Stimulated activated CD4-positive, alpha-beta T cell treated with anti-CD3 and anti-CD28 coated beads, TNF-alpha, amount 100 ng/mL, for 1 hour (primary cell): ENCODE measurements around the gene RGL2.
"Not testable (repeated sequence)": the region's sequence is repeated elsewhere in the genome, so short reads cannot be mapped to it uniquely, and the experiment has no call there.

Experiments
- DNase-seq, 3 donors: peaks; one replicate each; pipeline ENCODE4 v3.0.0-alpha.2; 2020; ENCODE audit warnings: low read depth in 3 of 3, low spot score in 1 of 3

The RGL2 gene, protein sequence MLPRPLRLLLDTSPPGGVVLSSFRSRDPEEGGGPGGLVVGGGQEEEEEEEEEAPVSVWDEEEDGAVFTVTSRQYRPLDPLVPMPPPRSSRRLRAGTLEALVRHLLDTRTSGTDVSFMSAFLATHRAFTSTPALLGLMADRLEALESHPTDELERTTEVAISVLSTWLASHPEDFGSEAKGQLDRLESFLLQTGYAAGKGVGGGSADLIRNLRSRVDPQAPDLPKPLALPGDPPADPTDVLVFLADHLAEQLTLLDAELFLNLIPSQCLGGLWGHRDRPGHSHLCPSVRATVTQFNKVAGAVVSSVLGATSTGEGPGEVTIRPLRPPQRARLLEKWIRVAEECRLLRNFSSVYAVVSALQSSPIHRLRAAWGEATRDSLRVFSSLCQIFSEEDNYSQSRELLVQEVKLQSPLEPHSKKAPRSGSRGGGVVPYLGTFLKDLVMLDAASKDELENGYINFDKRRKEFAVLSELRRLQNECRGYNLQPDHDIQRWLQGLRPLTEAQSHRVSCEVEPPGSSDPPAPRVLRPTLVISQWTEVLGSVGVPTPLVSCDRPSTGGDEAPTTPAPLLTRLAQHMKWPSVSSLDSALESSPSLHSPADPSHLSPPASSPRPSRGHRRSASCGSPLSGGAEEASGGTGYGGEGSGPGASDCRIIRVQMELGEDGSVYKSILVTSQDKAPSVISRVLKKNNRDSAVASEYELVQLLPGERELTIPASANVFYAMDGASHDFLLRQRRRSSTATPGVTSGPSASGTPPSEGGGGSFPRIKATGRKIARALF

DNA sequence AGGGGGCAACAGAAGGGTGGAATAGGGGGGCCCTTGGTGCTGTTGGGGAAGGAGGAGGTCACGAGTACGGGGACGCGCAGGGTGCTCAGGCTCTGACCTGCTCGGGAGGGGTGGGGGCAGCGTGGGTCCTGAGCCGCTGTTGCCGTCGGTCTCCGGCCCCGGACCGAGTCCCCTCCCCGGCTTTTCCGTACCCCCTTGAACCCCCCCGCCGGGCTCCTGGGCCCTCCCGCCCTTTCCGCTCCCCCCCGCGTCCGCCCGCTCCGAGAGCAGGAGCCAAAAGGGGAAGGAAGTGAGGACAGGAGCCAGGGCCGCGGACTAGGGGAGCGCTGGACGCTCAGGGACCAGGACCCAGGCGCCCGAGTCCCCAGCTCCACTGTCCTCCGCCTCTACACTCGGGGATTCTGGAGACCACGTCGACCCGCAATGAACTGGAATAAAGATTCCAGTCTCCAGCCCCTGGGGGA, at the start of gene RGL2:
Gene RGL2 (minus strand): TSS at position 170 of the 464 bp plus-strand sequence. CDS start 332 bp downstream, outside the sequence.
- DNase-seq: peak in 1 of 3 donors; percentile 49

DNA sequence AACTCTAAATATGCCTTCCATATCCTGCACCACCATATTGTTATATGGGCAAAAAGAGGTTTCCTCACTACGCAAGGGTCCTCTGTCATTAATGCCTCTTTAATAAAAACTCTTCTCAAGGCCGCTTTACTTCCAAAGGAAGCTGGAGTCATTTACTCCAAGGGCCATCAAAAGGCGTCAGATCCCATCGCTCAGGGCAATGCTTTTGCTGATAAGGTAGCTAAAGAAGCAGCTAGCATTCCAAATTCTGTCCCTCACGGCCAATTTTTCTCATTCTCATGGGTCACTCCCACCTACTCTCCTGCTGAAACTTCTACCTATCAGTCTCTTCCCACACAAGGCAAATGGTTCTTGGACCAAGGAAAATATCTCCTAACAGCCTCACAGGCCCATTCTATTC, 49.1 kb upstream of the RGL2 start:
- no peak for DNase-seq

DNA sequence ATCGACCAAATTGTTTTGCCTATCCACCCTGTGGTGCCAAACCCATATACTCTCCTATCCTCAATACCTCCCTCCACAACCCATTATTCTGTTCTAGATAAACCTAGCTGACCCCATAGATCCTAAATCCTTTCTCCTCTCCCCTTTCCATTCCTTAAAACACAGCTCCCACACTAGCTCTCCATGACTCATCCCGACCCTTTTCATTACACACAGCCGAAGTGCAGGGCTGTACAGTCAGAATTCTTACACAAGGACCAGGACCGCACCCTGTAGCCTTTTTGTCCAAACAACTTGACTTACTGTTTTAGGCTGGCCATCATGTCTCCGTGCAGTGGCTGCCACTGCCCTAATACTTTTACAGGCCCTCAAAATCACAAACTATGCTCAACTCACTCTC, 48.2 kb upstream of the RGL2 start:
- DNase-seq: not testable (repeated sequence)

DNA sequence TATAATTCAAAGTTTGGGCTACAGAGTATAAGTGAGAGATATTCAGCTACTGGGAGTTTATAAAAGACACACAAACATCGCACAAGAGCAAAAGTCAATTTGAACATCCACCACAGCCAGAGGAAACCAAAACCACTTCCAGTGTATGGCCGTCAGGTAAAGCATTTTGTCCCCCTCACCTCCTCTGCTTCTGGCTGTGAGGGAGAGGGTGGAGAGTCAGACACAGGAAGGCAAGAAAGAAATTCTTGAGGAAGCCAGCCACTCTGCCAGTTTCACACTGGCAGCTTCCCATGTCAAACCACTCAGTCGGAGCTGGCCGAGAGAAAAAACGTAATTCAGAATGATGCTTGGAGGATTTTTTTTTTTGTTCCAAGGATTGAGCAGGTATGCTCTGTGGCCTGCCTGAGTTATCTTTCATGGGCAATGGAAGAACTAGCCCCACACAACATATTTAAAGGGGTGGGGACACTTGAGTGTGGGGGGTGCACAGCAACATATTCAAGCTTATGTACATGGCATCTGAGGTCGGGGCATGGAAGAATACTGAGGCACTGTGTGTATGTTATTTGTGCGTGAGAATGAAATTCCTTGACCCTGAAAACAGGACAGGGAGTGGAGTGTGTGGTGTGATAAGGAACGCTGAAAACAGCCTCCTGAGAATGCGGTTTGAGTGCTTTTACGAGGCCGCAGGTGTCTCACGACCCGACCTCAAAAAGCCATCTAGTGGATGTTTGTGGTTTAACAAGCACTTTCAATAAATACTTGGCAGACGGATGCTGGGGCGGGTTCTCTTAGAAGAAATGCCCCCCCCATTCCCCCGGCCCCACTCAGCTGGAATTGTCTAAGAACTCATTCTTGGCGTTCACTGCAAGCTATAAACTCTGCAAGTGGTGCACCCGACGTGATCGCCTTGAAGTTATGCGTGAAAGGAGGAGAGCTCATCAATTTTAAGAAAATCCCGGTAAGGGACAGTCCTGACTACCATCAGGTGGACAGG, 46.3 kb upstream of the RGL2 start:
- DNase-seq: peak; percentile 29 to 42 (median 34)

DNA sequence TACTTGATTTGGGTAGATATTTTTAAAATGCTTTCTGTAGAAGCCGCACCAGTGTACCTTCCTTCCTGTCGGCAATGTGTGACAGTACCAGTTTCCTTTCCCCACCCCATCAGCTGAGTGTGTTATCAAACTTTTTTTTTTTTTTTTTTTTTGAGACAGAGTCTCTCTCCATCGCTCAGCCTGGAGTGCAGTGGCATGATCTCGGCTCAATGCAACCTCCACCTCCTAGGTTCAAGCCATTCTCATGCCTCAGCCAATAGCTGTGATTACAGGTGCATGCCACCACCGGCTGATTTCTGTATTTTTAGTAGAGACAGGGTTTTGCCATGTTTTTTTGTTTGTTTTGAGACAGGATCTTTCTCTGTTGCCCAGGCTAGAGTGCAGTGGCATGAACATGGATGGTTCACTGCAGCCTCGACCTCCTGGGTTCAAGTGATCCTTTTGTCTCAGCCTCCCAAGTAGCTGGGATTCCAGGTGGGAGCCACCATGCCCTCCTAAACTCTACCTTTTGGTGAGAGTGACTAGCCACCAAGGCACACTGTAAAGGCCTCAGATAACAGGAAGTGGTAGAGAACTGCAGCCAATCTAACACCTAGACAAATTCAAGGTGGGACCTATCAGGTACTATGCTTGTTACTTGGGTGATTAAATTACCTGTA, 45.3 kb upstream of the RGL2 start:
- peak in 2 of 3 donors; percentile 35 to 36 for DNase-seq

DNA sequence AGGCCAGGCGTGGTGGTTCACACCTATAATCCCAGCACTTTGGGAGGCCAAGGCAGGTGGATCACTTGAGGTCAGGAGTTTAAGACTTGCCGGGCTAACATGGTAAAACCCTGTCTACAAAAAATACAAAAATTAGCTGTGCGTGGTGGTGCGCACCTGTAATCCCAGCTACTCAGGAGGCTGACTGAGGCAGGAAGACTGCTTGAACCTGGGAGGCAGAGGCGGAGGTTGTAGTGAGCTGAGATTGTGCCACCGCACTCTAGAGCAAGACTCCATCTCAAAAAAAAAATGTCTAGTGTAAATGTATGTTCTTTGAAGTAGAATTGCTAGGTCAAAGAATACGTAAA, 44.8 kb upstream of the RGL2 start:
- DNase-seq: not testable (repeated sequence)

DNA sequence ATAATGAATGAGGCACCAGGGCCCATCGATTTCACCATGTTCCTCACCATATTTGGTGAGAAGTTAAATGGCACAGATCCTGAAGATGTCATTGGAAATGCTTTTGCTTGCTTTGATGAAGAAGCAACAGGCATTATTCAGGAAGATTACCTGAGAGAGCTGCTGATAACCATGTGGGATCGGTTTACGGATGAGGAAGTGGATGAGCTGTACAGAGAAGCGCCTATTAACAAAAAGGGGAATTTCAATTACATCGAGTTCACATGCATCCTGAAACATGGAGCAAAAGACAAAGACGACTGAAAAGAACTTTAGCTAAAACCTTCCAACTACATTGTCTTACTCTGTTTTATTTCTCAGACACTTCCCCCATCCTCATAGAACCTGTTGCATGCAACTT, 40.5 kb upstream of the RGL2 start:
- no peak for DNase-seq

DNA sequence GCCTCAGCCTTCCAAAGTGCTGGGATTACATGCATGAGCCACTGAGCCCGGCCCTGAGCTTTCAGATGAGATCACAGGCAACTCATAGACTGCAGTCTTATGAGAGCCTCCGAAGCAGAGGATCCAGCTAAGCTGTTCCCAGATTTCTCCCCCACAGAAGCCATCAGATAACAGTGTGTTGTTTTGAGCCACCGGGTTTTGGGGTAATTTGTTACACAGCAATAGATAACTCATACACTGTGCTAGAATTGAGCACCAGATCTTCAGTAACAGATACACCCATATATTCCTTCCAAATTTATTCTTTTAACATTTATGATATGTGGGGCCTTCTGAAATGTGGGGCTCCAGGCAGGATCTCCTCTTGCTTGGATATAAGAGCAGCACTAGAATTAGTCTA, 37.8 kb upstream of the RGL2 start:
- DNase-seq: no peak

DNA sequence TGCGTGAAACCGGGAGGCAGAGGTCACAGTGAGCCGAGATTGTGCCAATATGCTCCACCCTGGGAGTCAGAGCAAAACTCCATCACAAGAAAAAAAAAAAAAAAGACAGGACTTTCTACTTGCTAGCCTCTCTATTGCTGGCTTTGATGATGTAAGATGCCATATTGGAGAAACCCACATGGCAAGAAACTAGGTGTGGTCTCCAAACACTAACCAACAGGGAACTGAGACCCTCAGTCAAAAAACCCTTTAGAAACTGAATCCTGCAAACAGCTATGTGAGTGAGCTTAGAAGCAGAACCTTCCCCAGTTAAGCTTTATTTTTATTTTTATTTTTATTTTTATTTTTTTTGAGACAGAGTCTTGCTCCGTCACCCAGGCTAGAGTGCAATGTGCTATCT, 37.2 kb upstream of the RGL2 start:
- no peak for DNase-seq

DNA sequence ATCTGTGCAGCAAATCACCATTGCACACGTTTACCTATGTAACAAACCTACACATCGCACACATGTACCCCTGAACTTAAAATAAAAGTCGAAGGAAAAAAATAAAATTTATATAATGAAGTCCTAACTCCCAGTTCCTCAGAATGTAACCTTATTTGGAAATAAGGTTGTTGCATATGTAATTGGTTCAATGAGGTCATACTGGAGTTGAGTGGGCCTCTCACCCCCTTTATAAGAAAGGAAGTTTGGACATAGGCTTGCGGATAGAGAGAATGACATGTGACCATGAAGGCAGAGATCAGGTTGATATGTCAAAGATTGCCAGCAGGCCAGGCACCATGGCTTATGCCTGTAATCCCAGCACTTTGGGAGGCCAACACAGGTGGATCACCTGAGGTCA, 34.9 kb upstream of the RGL2 start:
- no peak for DNase-seq

DNA sequence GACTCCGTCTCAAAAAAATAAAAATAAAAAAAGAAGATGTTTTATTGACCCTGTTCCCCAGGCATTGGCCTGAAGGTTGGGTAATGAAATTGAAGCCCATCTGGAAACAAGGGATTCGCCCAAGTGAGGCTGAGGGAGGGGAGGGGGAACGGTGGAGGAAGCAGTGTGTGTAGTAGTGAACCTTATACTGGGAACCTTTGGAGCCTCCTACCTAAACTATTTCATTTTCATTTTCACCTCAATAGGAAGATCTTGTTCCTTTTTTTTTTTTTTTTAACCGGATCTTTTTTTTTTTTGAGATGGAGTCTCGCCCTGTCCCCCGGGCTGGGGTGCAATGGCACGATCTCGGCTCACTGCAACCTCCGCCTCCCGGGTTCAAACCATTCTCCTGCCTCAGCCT, 32.0 kb upstream of the RGL2 start:
- DNase-seq: no peak

DNA sequence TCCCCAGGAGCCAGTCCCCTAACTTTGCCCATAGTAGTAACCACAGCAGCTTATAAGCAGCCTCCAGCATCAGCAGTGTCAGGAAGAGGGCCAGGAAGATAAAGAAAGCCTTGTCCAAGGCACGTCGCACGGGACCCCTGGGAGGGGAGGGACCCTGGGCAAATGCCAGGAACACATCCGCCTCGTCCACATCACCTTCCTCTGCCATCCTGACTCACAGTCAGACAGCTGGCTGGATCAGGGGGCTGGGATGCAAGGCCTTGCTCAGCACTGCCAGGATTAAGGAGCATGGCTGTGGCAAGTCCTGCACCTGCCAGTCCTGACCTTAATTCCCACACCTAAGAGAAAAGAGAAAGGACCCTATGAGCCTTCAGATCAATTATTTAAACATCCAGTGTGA, 30.3 kb upstream of the RGL2 start:
- no peak for DNase-seq

DNA sequence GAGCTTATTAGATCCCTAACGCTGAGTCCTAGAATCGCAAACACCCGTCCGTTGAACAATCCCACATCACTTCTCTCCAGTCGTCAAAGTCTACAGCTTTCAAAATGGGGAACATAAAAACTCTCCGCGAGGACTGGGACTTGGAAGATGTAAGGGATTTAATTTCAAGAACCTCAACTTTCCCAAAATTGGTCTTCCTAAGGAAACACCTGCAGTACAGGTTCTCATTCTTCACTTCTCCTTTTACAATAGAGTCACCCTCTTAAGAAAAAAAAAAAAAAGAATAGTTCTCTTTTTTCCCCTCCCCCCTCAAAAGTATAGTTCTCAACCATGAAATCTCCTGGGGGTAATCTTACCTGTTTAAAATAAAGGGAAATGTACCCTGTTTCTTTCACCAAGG, 25.4 kb upstream of the RGL2 start:
- no peak for DNase-seq

DNA sequence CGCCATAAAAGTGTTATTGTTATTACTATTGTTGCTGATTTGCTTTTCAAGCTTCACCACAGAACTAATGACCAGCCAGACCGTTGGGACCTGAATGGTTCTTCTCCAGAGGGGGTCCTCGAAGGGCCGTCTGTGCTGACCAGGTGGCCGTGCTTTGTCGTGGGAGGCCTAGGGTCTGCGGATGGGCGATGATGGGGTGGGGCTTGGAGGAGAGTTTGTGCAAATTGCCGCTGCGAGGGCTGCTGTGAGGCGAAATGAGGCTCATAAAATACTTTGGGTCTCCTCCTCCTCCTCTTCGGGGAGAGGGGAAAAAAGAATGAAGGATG, 24.8 kb upstream of the RGL2 start:
- DNase-seq: no peak

DNA sequence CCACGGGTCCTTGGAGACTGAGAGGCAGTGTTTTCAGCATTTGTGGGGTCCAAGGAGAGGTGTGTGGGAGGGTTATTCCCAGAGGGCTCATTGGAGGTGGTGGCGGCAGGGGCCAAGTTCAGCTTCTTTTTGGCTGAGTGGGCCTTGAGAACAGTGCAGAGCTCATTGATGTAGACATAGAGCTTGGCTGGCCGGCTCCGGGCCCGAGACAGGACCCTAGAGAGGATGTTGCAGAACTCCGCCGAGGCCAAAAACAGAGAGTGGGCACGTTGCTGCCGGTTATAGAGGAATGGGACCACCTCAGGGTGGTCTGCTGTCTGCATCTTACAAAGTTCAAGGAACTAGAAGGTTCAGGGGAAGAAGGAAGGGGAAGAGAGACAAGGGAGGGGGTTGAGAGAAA, 22.5 kb upstream of the RGL2 start:
- DNase-seq: no peak

DNA sequence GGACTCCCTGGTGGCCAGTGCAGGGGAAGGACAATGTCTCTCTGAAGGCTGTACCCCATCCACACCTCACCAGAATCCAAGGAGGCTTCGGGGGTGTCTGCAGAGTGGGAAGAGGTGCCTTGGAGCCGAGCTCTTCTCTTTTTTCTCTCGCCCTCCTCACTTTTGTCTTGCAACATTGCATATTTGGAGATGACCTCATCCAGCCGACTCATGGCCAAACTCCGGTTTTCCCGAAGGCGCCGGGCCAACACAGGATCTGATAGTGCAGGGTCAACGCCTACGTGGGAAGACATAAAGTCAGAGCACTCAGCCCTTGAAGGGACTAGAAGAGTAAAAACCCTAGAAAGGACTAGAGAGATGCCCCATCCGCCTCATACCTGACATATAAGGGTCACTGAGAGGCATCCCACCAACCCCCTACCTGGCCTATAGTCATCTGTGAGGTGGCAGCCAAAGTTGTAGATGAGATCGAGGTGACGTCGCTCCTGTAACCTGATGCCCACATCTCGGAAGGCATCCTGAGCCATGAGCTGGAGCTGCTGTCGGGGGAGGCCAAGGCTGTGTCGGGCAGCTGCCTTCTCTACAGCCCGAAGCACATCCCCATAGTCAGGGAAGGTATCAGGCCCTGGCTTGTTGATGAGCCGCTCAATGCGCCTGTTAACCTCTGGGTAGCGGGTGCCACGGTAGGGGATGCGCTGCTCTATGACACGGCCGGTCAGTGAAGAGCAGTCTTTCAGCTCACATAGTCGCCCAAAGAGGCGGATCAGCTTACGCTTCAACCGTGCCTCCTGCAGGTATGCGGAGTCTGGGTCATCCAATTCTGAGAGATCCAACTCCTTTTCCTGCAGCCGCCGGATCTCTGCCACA, 21.8 kb upstream of the RGL2 start:
- no peak for DNase-seq

DNA sequence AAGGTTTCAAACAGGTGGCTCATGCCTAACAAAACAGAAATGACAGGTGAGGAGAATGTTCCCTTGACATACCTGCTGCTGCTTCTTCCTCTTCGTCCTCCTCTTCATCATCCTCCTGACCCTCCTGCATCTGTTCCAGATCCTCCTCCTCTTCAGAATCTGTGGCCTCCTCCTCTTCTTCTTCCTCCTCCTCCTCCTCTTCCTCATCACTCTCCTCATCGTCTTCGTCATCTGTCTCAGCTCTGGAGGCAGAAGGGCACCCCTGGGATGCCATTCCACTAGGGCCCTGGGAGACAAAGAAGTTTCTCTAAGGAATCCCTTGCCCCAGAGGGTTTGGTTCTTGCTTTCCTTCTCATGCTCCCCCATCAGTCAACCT, 21.2 kb upstream of the RGL2 start:
- no peak for DNase-seq

DNA sequence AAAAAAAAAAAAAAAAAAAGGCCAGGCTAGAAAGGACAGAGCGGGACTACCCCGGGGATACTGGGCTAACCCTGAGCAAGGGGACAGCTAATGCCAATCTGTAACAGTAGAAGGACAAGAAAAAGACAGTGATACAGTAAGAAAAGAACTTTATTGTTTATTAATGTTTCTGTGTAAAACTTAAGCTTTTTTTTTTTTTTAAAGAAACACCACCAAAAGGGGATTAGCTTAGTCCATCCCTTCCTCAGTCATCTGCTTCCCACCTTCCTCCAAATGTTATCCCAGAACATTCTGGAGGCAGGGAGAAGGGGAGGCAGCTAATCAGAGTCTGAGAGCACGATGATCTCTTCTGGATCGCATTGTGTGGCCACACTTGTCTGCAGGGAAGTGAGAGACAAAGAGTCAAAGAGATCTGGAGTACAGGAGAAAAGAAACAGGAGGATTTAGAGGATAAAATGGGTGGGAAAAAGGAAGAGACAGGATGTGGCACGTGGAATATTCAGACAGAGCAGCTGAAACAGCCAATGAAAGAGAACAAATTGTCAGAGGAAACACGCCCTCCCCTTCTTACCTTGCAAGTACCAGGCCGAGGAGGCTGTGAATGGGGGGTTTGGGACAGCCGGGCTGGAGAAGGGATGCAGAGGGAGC, 19.8 kb upstream of the RGL2 start:
- DNase-seq: no peak

DNA sequence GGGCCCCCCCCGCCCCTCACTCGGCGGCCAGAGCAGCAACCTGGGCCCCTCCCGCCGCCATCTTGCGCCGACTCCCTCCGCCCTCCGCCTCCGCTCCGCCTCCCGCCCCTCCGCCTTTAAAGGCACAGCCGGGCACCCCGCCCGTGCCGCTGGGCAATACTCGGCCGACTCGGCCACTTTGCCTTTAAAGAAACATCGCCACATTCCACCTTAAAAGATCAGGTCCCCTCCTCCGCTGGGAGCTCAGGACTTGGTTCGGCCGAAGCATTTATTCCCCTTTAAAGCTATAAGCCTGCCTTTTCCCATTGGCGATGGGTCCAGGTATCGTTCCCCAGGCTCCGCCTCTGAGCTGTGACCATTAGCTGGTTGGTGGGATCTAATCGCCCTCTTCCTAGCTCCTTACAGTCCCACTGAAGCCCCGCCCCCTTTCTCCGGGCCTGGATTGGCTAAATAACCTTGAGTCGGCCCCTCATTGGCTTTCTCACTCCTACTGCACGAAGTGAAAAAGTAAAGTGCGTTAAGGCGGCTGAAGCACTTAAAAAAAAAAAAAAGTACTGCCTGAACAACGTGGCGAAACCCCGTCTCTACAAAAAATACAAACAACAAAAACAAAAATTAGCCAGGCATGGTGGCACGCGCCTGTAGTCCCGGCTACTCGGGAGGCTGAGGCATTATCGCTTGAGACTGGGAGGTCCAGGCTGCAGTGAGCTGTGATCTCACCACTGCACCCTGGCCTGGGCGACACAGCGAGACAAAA, 19.1 kb upstream of the RGL2 start, which contains the start of gene ZBTB22:
Gene ZBTB22 (minus strand): TSS at position 76 of the 757 bp plus-strand sequence. CDS start 828 bp downstream, outside the sequence.
- peak; percentile 87 to 92 (median 89) for DNase-seq
